Ovary (tissue), 3 donors: ENCODE results near the gene S100A16.
"Not testable (repeated sequence)": the region's sequence is repeated elsewhere in the genome, so short reads cannot be mapped to it uniquely, and the experiment has no call there.

Experiments
- CTCF ChIP-seq, 3 donors: fragments of 450-650 bp in 2 of 3; fragments of 200-600 bp in 1 of 3; IDR thresholded peaks; one replicate each; pipeline versions ENCODE4 v1.5.1 to v1.8.0; 2016 to 2022; ENCODE audit warnings: antibody characterized with exemption in 3 of 3, mild to moderate bottlenecking in 1 of 3
- EP300 ChIP-seq: sonication (generic); formaldehyde crosslinking; IDR thresholded peaks from one replicate; pipeline ENCODE4 v1.6.1; 2017; ENCODE audit warnings: antibody characterized with exemption
- donor health status: DM: no; HTN: no; CAD: no.

- not testable (repeated sequence) for TF ChIP-seq CTCF (IDR thresholded peaks at IDR 0.05); EP300
Measured at GRCh38 chr1:153640213-153640612, 27.3 kb upstream of the S100A16 start.
